ENCODE measurements around the gene SLC9A8.

DNA sequence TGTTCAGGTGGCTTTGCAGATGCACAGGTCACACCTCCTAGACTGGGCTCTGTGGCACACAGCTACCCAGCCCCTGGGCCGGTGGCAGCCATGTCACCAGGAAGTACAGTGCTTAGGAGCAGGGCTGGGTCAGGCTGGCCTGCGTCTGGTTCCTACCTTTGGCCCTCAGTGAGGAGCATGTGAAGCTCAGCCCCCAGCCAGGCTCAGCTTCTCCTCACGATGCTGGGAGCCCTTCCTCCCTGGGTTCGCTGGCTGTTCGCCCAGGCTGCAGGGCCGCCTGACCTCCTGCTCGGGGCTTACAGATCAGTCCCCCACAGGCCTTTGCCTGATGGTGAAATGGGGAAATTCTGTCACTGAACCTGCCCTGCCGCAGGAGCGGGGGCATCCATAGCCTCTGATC lies 79.6 kb downstream of the SLC9A8 start:
- TF ChIP-seq POLR2A (IDR thresholded peaks at IDR 0.05; ENCODE audit: low read depth, low read length) = no peak
- TF ChIP-seq, protein P1, sequence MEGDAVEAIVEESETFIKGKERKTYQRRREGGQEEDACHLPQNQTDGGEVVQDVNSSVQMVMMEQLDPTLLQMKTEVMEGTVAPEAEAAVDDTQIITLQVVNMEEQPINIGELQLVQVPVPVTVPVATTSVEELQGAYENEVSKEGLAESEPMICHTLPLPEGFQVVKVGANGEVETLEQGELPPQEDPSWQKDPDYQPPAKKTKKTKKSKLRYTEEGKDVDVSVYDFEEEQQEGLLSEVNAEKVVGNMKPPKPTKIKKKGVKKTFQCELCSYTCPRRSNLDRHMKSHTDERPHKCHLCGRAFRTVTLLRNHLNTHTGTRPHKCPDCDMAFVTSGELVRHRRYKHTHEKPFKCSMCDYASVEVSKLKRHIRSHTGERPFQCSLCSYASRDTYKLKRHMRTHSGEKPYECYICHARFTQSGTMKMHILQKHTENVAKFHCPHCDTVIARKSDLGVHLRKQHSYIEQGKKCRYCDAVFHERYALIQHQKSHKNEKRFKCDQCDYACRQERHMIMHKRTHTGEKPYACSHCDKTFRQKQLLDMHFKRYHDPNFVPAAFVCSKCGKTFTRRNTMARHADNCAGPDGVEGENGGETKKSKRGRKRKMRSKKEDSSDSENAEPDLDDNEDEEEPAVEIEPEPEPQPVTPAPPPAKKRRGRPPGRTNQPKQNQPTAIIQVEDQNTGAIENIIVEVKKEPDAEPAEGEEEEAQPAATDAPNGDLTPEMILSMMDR (IDR thresholded peaks at IDR 0.05; ENCODE audit: extremely low read depth in 1 of 2, insufficient read depth in 1 of 2, low read depth in 1 of 2, low read length in 2 of 2) = no peak

All from endothelial cell of umbilical vein (primary cell).